Measurements from ENCODE around the gene TUBB4A. TPM values are rescaled to one million over a fixed set of nuclear protein-coding genes. Genes with fewer than 3 reads are reported as not detected.

Gene TUBB4A
- total RNA-seq, 1 experiment from 2014 or later, result 4.4 TPM

DNA sequence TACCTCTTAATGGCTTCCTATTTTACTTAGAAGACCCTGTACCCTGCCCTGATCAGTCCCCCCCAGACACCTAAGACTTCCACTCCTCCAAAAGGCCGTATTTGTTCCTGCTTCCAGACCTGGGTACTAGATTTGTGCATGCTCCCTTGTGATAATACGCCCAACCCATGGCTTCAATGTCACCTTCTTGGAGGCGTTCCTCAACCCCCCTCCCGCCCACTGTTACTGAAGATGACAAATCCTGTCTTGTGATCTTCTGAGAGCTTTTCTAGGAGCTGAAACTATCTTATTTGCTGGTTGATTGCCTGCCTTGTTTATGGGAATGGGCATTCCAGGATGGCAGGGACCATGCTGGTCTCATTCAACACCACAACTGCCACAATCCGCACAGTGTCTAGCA lies 51.9 kb downstream of the TUBB4A start:
- Histone ChIP-seq H3K9me3 (ENCODE audit: control insufficient read depth, insufficient read depth, low read depth, low read length) (no peaks in the 10 kb centered on the region), H3K4me3 (ENCODE audit: low read depth in 2 of 2, low read length in 2 of 2) (no peak overlapping the region), H3K27me3 (ENCODE audit: control insufficient read depth, insufficient read depth, low read length) (no peaks in the 10 kb centered on the region), H3K4me1 (ENCODE audit: control insufficient read depth, insufficient read depth, low read length) (no peaks in the 10 kb centered on the region), H3K27ac (ENCODE audit: low read length) (no peak overlapping the region), H3K36me3 (ENCODE audit: control insufficient read depth, insufficient read depth, low read length) (no peaks in the 10 kb centered on the region)
- in situ Hi-C loops (cut with HindIII; ENCODE audit: low pct_unique_long_range_greater_than_20kb, low sequenced_read_pairs), result no loop called here
- DNase-seq (ENCODE audit: low read depth, low spot score) (no peak), ATAC-seq (no peak)
- ChIA-PET CTCF (no interaction called here), POLR2A (no interaction called here)
- TF ChIP-seq, protein P1, sequence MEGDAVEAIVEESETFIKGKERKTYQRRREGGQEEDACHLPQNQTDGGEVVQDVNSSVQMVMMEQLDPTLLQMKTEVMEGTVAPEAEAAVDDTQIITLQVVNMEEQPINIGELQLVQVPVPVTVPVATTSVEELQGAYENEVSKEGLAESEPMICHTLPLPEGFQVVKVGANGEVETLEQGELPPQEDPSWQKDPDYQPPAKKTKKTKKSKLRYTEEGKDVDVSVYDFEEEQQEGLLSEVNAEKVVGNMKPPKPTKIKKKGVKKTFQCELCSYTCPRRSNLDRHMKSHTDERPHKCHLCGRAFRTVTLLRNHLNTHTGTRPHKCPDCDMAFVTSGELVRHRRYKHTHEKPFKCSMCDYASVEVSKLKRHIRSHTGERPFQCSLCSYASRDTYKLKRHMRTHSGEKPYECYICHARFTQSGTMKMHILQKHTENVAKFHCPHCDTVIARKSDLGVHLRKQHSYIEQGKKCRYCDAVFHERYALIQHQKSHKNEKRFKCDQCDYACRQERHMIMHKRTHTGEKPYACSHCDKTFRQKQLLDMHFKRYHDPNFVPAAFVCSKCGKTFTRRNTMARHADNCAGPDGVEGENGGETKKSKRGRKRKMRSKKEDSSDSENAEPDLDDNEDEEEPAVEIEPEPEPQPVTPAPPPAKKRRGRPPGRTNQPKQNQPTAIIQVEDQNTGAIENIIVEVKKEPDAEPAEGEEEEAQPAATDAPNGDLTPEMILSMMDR (IDR thresholded peaks at IDR 0.05), result no peak
- no peak for TF ChIP-seq TCF7L2 (IDR thresholded peaks at IDR 0.05; ENCODE audit: low read depth, low read length)
- no peak for TF ChIP-seq SIN3A (IDR thresholded peaks at IDR 0.05; ENCODE audit: borderline replicate concordance, insufficient read depth, low read depth, low read length)
- TF ChIP-seq, protein P2, sequence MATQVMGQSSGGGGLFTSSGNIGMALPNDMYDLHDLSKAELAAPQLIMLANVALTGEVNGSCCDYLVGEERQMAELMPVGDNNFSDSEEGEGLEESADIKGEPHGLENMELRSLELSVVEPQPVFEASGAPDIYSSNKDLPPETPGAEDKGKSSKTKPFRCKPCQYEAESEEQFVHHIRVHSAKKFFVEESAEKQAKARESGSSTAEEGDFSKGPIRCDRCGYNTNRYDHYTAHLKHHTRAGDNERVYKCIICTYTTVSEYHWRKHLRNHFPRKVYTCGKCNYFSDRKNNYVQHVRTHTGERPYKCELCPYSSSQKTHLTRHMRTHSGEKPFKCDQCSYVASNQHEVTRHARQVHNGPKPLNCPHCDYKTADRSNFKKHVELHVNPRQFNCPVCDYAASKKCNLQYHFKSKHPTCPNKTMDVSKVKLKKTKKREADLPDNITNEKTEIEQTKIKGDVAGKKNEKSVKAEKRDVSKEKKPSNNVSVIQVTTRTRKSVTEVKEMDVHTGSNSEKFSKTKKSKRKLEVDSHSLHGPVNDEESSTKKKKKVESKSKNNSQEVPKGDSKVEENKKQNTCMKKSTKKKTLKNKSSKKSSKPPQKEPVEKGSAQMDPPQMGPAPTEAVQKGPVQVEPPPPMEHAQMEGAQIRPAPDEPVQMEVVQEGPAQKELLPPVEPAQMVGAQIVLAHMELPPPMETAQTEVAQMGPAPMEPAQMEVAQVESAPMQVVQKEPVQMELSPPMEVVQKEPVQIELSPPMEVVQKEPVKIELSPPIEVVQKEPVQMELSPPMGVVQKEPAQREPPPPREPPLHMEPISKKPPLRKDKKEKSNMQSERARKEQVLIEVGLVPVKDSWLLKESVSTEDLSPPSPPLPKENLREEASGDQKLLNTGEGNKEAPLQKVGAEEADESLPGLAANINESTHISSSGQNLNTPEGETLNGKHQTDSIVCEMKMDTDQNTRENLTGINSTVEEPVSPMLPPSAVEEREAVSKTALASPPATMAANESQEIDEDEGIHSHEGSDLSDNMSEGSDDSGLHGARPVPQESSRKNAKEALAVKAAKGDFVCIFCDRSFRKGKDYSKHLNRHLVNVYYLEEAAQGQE (IDR thresholded peaks at IDR 0.05; ENCODE audit: insufficient read depth in 1 of 2, low read depth in 2 of 2, low read length in 1 of 2), result no peak
- no peak for TF ChIP-seq POLR2AphosphoS5 (IDR thresholded peaks at IDR 0.05; ENCODE audit: low read depth, low read length)
- intact Hi-C loops (cut with micrococcal nuclease; ENCODE audit: unreplicated experiment), result no loop called here
- BruUV-seq (replicated peaks), result no TSS peak

DNA sequence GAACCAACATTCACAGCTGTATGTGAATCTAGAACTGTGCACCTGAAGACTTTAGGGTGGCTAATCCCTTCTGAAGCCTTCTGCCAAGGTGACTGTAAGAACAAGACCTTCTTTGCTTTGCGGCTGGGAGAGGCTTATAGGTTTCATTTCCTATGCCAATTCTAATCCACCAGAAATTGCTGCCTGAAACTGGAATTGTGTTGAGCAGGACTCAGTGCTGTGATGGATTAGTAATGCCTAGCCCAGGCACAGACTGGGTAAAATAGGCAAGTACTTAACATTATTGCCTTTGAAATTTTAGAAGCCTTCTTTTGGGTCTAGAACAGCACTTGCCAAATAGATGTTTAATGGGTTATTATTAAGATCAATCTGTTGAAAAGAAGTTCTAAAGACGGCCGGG lies 54.1 kb downstream of the TUBB4A start:
- TF ChIP-seq, protein P1 (IDR thresholded peaks at IDR 0.05), result no peak
- TF ChIP-seq, protein P2 (IDR thresholded peaks at IDR 0.05; ENCODE audit: insufficient read depth in 1 of 2, low read depth in 2 of 2, low read length in 1 of 2), result no peak
- no peak for TF ChIP-seq POLR2AphosphoS5 (IDR thresholded peaks at IDR 0.05; ENCODE audit: low read depth, low read length)
- TF ChIP-seq SIN3A (IDR thresholded peaks at IDR 0.05; ENCODE audit: borderline replicate concordance, insufficient read depth, low read depth, low read length), result no peak
- no peak for TF ChIP-seq TCF7L2 (IDR thresholded peaks at IDR 0.05; ENCODE audit: low read depth, low read length)
- Histone ChIP-seq H3K36me3 (ENCODE audit: control insufficient read depth, insufficient read depth, low read length) (no peaks in the 10 kb centered on the region), H3K4me1 (ENCODE audit: control insufficient read depth, insufficient read depth, low read length) (no peaks in the 10 kb centered on the region), H3K27me3 (ENCODE audit: control insufficient read depth, insufficient read depth, low read length) (no peaks in the 10 kb centered on the region), H3K27ac (ENCODE audit: low read length) (no peak overlapping the region), H3K9me3 (ENCODE audit: control insufficient read depth, insufficient read depth, low read depth, low read length) (no peaks in the 10 kb centered on the region), H3K4me3 (ENCODE audit: low read depth in 2 of 2, low read length in 2 of 2) (no peak overlapping the region)
- CTCF ChIA-PET, result no interaction called here
- no TSS peak for BruUV-seq (replicated peaks)
- no peak for DNase-seq (ENCODE audit: low read depth, low spot score)
- intact Hi-C loops (cut with micrococcal nuclease; ENCODE audit: unreplicated experiment) (no loop called here), in situ Hi-C loops (cut with HindIII; ENCODE audit: low pct_unique_long_range_greater_than_20kb, low sequenced_read_pairs) (no loop called here)
- ATAC-seq, result no peak
- POLR2A ChIA-PET, result no interaction called here
